HepG2 (cell line): ENCODE data around the gene ARIH1. TPM values are rescaled to one million over a fixed set of nuclear protein-coding genes. Genes with fewer than 3 reads are reported as not detected.

Experiments
- ELF1 ChIP-seq: sonication (generic); formaldehyde crosslinking; IDR thresholded peaks from 2 replicates; pipeline ENCODE4 v1.4.0; 2020; ENCODE audit warnings: missing genetic modification reagents
- FOXP1 ChIP-seq, 2 experiments: fragments of 450-650 bp in 1 of 2; IDR thresholded peaks; 2 replicates each; pipeline ENCODE4 v1.6.1; 2017 to 2018; ENCODE audit warnings: antibody characterized with exemption in 1 of 2
- GATAD1 ChIP-seq: IDR thresholded peaks from 2 replicates; pipeline ENCODE4 v1.6.1; 2016; ENCODE audit warnings: missing genetic modification reagents, missing compliant biosample characterization
- HOXA9 ChIP-seq: sonication (generic); formaldehyde crosslinking; IDR thresholded peaks from 2 replicates; pipeline ENCODE4 v1.8.1; 2022; ENCODE audit warnings: missing genetic modification reagents, mild to moderate bottlenecking, moderate library complexity, borderline replicate concordance
- HOXD1 ChIP-seq: sonication (generic); formaldehyde crosslinking; IDR thresholded peaks from 2 replicates; pipeline ENCODE4 v1.5.0; 2020; ENCODE audit warnings: missing genetic modification reagents
- JUN ChIP-seq: sonication (generic); formaldehyde crosslinking; IDR thresholded peaks from 2 replicates; pipeline ENCODE4 v1.4.0; 2020; ENCODE audit warnings: mild to moderate bottlenecking, missing genetic modification reagents
- KAT8 ChIP-seq: IDR thresholded peaks from 2 replicates; pipeline ENCODE4 v1.6.1; 2016; ENCODE audit warnings: missing genetic modification reagents, missing compliant biosample characterization
- NR1H2 ChIP-seq: sonication (generic); formaldehyde crosslinking; IDR thresholded peaks from 2 replicates; pipeline ENCODE4 v1.8.1; 2022; ENCODE audit warnings: low read depth, missing genetic modification reagents, borderline replicate concordance
- PTBP1 ChIP-seq: fragments of 200-400 bp; formaldehyde crosslinking; IDR thresholded peaks from 2 replicates; pipeline ENCODE4 v1.6.1; 2018; ENCODE audit warnings: low read length, low read depth; ENCODE audit not compliant: poor library complexity, severe bottlenecking
- SKI ChIP-seq: fragments of 450-650 bp; IDR thresholded peaks from one replicate; pipeline ENCODE4 v1.6.1; 2018; ENCODE audit warnings: mild to moderate bottlenecking; ENCODE audit not compliant: partially characterized antibody
- ZBTB7B ChIP-seq: sonication (generic); formaldehyde crosslinking; IDR thresholded peaks from 2 replicates; pipeline ENCODE4 v1.4.0; 2020; ENCODE audit warnings: missing genetic modification reagents
- ZNF543 ChIP-seq: sonication (generic); formaldehyde crosslinking; IDR thresholded peaks from 2 replicates; pipeline ENCODE4 v1.4.0; 2020; ENCODE audit warnings: mild to moderate bottlenecking, missing genetic modification reagents
- ZNF619 ChIP-seq: sonication (generic); formaldehyde crosslinking; IDR thresholded peaks from 2 replicates; pipeline ENCODE4 v1.4.0; 2020; ENCODE audit warnings: mild to moderate bottlenecking, missing genetic modification reagents
- ZNF746 ChIP-seq: sonication (generic); formaldehyde crosslinking; IDR thresholded peaks from 2 replicates; pipeline ENCODE4 v1.8.0; 2022; ENCODE audit warnings: mild to moderate bottlenecking, missing genetic modification reagents
- polyA plus RNA-seq, 8 experiments: library from polyadenylated mRNA; depleted of rRNA in 3 of 8; stranded (reverse) in 7 of 8; unstranded in 1 of 8; fragments of >200 nt; fragmentation: Illumina TruSeq in 4 of 8; extraction: Trizol in 4 of 8; gene quantifications; 2 replicates each; pipeline versions ENCODE4 v1.2.1 to v1.2.3, GENCODE V29; 2011 to 2016; ENCODE audit warnings: low read depth in 4 of 8, missing spikeins in 1 of 8, mixed read lengths in 1 of 8; ENCODE audit not compliant: insufficient read depth in 1 of 8
- total RNA-seq, 5 experiments: library from RNA; depleted of rRNA; stranded (reverse); fragments of >200 nt; fragmentation: Illumina TruSeq; extraction: Trizol; gene quantifications; 2 replicates each; pipeline ENCODE4 v1.2.3, GENCODE V29; 2016; ENCODE audit warnings: low read depth in 1 of 5
- TF ChIP-seq, protein P1 (sequence below): sonication (generic); formaldehyde crosslinking; conservative IDR thresholded peaks from 2 replicates; pipeline ENCODE4 v1.8.0; 2022; ENCODE audit warnings: mild to moderate bottlenecking, moderate library complexity, missing genetic modification reagents
- TF ChIP-seq, protein P2 (sequence below): sonication (generic); formaldehyde crosslinking; IDR thresholded peaks from 2 replicates; pipeline ENCODE4 v1.4.0; 2020; ENCODE audit warnings: mild to moderate bottlenecking, missing genetic modification reagents
- TF ChIP-seq, protein P3 (sequence below): IDR thresholded peaks from 2 replicates; pipeline ENCODE4 v1.6.1; 2016; ENCODE audit warnings: low read depth, missing genetic modification reagents, missing compliant biosample characterization
- TF ChIP-seq, protein P4 (sequence below): IDR thresholded peaks from 2 replicates; pipeline ENCODE4 v1.6.1; 2012; ENCODE audit warnings: low read length, improper control_type of control experiment

ARIH1 gene
- total and polyA plus RNA-seq, 2 of the 13 experiments (the other 11 are each of a cell fraction or from before 2014, with no cell fraction given): 38.8 to 59.8 TPM

DNA sequence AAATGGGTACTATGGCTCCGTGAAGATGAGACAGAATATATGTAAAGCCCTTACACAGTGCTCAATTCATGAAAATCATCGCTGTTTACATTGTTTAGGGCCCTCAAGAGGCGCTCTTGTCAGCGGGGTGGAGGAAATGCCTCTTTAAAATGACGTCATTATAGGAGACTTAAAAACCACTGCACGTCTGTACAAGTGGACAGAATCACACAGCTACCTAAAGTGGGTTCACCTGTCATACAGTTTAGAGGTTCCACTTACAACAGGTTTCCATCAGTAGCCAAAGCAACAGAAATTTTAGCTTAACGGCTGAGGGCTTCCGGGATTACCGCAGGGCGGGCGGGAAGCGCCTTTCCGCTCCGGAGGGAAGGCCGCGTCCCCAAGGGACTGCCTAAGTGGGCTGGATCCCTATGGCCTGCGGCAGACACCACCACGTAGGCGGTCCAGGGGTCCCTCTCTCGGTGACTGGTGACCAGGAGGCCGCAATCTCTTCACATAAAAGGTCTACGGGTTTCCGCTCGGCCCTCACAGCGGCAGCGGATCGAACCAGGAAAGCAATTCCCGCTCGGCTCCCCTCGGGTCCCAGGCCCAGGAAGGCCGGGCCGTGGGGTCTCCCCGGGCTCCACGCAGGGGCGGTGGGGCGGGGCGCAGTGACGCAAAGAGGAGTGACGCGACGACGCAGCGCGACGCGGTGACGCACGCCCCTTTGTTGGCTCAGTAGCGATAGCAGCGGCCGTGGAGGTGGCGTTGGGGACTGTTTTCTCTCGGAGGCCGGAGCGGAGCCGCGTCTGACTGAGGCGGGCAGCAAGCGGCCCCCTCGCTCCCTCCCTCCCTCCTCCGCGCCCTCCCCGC is at the start of gene ARIH1 (continued):
- peak; percentile 86 for TF ChIP-seq ELF1 (CRISPR knock-in tag)
- TF ChIP-seq NR1H2 (CRISPR knock-in tag): no peak
- peak; percentile 40; the same call in 1 of the 2 replicates for TF ChIP-seq HOXD1
- TF ChIP-seq, protein P1, sequence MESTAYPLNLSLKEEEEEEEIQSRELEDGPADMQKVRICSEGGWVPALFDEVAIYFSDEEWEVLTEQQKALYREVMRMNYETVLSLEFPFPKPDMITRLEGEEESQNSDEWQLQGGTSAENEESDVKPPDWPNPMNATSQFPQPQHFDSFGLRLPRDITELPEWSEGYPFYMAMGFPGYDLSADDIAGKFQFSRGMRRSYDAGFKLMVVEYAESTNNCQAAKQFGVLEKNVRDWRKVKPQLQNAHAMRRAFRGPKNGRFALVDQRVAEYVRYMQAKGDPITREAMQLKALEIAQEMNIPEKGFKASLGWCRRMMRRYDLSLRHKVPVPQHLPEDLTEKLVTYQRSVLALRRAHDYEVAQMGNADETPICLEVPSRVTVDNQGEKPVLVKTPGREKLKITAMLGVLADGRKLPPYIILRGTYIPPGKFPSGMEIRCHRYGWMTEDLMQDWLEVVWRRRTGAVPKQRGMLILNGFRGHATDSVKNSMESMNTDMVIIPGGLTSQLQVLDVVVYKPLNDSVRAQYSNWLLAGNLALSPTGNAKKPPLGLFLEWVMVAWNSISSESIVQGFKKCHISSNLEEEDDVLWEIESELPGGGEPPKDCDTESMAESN (CRISPR knock-in tag): peak; percentile 96
- TF ChIP-seq, protein P2, sequence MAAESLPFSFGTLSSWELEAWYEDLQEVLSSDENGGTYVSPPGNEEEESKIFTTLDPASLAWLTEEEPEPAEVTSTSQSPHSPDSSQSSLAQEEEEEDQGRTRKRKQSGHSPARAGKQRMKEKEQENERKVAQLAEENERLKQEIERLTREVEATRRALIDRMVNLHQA (CRISPR knock-in tag): no peak
- peak; percentile 56 for TF ChIP-seq SKI
- no peak for TF ChIP-seq FOXP1 (IDR thresholded peaks at IDR 0.05)
- peak; percentile 44; the same call in 1 of the 2 replicates for TF ChIP-seq FOXP1 (CRISPR knock-in tag; IDR thresholded peaks at IDR 0.05)
- peak; percentile 23; the same call in 1 of the 2 replicates for TF ChIP-seq ZNF543 (CRISPR knock-in tag)
- TF ChIP-seq KAT8 (CRISPR knock-in tag): peak; percentile 93
- no peak; the same call in 1 of the 2 replicates for TF ChIP-seq JUN (CRISPR knock-in tag)
- TF ChIP-seq ZNF746: peak; percentile 35; the same call in 1 of the 2 replicates
- TF ChIP-seq PTBP1: peak; percentile 73
- TF ChIP-seq, protein P3, sequence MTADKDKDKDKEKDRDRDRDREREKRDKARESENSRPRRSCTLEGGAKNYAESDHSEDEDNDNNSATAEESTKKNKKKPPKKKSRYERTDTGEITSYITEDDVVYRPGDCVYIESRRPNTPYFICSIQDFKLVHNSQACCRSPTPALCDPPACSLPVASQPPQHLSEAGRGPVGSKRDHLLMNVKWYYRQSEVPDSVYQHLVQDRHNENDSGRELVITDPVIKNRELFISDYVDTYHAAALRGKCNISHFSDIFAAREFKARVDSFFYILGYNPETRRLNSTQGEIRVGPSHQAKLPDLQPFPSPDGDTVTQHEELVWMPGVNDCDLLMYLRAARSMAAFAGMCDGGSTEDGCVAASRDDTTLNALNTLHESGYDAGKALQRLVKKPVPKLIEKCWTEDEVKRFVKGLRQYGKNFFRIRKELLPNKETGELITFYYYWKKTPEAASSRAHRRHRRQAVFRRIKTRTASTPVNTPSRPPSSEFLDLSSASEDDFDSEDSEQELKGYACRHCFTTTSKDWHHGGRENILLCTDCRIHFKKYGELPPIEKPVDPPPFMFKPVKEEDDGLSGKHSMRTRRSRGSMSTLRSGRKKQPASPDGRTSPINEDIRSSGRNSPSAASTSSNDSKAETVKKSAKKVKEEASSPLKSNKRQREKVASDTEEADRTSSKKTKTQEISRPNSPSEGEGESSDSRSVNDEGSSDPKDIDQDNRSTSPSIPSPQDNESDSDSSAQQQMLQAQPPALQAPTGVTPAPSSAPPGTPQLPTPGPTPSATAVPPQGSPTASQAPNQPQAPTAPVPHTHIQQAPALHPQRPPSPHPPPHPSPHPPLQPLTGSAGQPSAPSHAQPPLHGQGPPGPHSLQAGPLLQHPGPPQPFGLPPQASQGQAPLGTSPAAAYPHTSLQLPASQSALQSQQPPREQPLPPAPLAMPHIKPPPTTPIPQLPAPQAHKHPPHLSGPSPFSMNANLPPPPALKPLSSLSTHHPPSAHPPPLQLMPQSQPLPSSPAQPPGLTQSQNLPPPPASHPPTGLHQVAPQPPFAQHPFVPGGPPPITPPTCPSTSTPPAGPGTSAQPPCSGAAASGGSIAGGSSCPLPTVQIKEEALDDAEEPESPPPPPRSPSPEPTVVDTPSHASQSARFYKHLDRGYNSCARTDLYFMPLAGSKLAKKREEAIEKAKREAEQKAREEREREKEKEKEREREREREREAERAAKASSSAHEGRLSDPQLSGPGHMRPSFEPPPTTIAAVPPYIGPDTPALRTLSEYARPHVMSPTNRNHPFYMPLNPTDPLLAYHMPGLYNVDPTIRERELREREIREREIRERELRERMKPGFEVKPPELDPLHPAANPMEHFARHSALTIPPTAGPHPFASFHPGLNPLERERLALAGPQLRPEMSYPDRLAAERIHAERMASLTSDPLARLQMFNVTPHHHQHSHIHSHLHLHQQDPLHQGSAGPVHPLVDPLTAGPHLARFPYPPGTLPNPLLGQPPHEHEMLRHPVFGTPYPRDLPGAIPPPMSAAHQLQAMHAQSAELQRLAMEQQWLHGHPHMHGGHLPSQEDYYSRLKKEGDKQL: peak; percentile 29; the same call in 1 of the 2 replicates
- TF ChIP-seq ZBTB7B (CRISPR knock-in tag): peak; percentile 80
- peak; percentile 65; the same call in 1 of the 2 replicates for TF ChIP-seq ZNF619
- TF ChIP-seq HOXA9: peak; percentile 93; the same call in 1 of the 2 replicates
- TF ChIP-seq GATAD1 (CRISPR knock-in tag): peak; percentile 84
- TF ChIP-seq, protein P4, sequence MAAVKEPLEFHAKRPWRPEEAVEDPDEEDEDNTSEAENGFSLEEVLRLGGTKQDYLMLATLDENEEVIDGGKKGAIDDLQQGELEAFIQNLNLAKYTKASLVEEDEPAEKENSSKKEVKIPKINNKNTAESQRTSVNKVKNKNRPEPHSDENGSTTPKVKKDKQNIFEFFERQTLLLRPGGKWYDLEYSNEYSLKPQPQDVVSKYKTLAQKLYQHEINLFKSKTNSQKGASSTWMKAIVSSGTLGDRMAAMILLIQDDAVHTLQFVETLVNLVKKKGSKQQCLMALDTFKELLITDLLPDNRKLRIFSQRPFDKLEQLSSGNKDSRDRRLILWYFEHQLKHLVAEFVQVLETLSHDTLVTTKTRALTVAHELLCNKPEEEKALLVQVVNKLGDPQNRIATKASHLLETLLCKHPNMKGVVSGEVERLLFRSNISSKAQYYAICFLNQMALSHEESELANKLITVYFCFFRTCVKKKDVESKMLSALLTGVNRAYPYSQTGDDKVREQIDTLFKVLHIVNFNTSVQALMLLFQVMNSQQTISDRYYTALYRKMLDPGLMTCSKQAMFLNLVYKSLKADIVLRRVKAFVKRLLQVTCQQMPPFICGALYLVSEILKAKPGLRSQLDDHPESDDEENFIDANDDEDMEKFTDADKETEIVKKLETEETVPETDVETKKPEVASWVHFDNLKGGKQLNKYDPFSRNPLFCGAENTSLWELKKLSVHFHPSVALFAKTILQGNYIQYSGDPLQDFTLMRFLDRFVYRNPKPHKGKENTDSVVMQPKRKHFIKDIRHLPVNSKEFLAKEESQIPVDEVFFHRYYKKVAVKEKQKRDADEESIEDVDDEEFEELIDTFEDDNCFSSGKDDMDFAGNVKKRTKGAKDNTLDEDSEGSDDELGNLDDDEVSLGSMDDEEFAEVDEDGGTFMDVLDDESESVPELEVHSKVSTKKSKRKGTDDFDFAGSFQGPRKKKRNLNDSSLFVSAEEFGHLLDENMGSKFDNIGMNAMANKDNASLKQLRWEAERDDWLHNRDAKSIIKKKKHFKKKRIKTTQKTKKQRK: no peak
